H1 (cell line): ENCODE data around the gene ABI1. TPM values are rescaled to one million over a fixed set of nuclear protein-coding genes. Genes with fewer than 3 reads are reported as not detected.

Source experiments
- CTCF ChIA-PET: fragments of 300-600 bp; sonication (Branson Sonifier 250); formaldehyde crosslinking; loops from one replicate; lab custom pipeline; 2021; ENCODE audit not compliant: partially characterized antibody; lab: Charles Lee
- POLR2A ChIA-PET: fragments of 300-600 bp; sonication (Branson Sonifier 250); formaldehyde crosslinking; loops from one replicate; lab custom pipeline; 2021; ENCODE audit warnings: inconsistent platforms; ENCODE audit not compliant: partially characterized antibody; lab: Charles Lee
- DNase-seq, 2 experiments: peaks; one replicate each; pipeline versions ENCODE4 v3.0.0 to v3.0.0-alpha.2; 2010 to 2022; ENCODE audit warnings: low spot score in 2 of 2, low read depth in 1 of 2, mixed read lengths in 1 of 2
- FAIRE-seq: peaks from 2 replicates; lab custom pipeline; 2011; peaks lifted over from hg19 to GRCh38; lab: Jason Lieb, UNC
- H2AFZ ChIP-seq: 2 replicates; pipeline ENCODE4 v1.8.1; 2012; ENCODE audit warnings: low read length, inconsistent platforms
- H2AK5ac ChIP-seq: 2 replicates; pipeline ENCODE4 v1.6.1; 2013; ENCODE audit warnings: low read depth, low read length
- H2BK120ac ChIP-seq: replicated peaks from 2 replicates; pipeline ENCODE3; 2013; ENCODE audit warnings: low read depth, low read length, inconsistent platforms
- H2BK12ac ChIP-seq: 2 replicates; pipeline ENCODE4 v1.6.1; 2013; ENCODE audit warnings: low read depth, low read length
- H2BK15ac ChIP-seq: 2 replicates; pipeline ENCODE4 v1.6.1; 2013; ENCODE audit warnings: low read length
- H2BK20ac ChIP-seq: 2 replicates; pipeline ENCODE4 v1.6.1; 2013; ENCODE audit warnings: low read length
- H2BK5ac ChIP-seq: 2 replicates; pipeline ENCODE4 v1.6.1; 2013; ENCODE audit warnings: low read depth, low read length
- H3K14ac ChIP-seq: 2 replicates; pipeline ENCODE4 v1.6.1; 2013; ENCODE audit warnings: inconsistent platforms; ENCODE audit not compliant: insufficient read length
- H3K18ac ChIP-seq: 2 replicates; pipeline ENCODE4 v1.6.1; 2013; ENCODE audit warnings: low read length; ENCODE audit errors: extremely low read depth
- H3K23ac ChIP-seq: 2 replicates; pipeline ENCODE4 v1.6.1; 2013; ENCODE audit warnings: inconsistent platforms; ENCODE audit not compliant: insufficient read length
- H3K23me2 ChIP-seq: 2 replicates; pipeline ENCODE4 v1.6.1; 2013; ENCODE audit warnings: low read depth, low read length
- H3K27ac ChIP-seq: 2 replicates; pipeline ENCODE4 v1.6.1; 2011; ENCODE audit warnings: low read depth, low read length, inconsistent platforms
- H3K27me3 ChIP-seq, 4 experiments: replicated peaks in 1 of 4; 1 replicate in 1 of 4; 2 replicates in 3 of 4; pipeline versions ENCODE4 v1.6.1 to v1.8.1; 2011 to 2013; ENCODE audit warnings: low read length in 3 of 4, mild to moderate bottlenecking in 3 of 4, inconsistent platforms in 2 of 4, mixed read lengths in 2 of 4, moderate library complexity in 1 of 4; ENCODE audit not compliant: control insufficient read depth in 3 of 4, insufficient read depth in 3 of 4; ENCODE audit errors: extremely low read depth in 1 of 4
- H3K36me3 ChIP-seq, 4 experiments: 2 replicates each; pipeline versions ENCODE4 v1.6.1 to v1.8.1; 2011 to 2013; ENCODE audit warnings: mild to moderate bottlenecking in 4 of 4, low read length in 3 of 4, moderate library complexity in 2 of 4, control low read depth in 1 of 4, inconsistent platforms in 1 of 4; ENCODE audit not compliant: insufficient read depth in 4 of 4, control insufficient read depth in 2 of 4
- H3K4ac ChIP-seq: replicated peaks from 2 replicates; pipeline ENCODE3; 2013; ENCODE audit warnings: low read length, low read depth, mixed read lengths, inconsistent platforms; ENCODE audit not compliant: insufficient read length
- H3K4me1 ChIP-seq, 4 experiments: replicated peaks in 1 of 4; 1 replicate in 1 of 4; 2 replicates in 3 of 4; pipeline versions ENCODE4 v1.6.1 to v1.8.1; 2011 to 2013; ENCODE audit warnings: low read length in 3 of 4, inconsistent platforms in 2 of 4, mixed read lengths in 1 of 4; ENCODE audit not compliant: insufficient read depth in 4 of 4, control insufficient read depth in 3 of 4
- H3K4me2 ChIP-seq, 2 experiments: 2 replicates each; pipeline versions ENCODE4 v1.6.1 to v1.8.1; 2011 to 2013; ENCODE audit warnings: low read depth in 2 of 2, low read length in 2 of 2, control low read depth in 1 of 2, inconsistent platforms in 1 of 2, mild to moderate bottlenecking in 1 of 2; ENCODE audit not compliant: insufficient read depth in 1 of 2
- H3K4me3 ChIP-seq, 4 experiments: fragments of 200-600, 300-600 bp in 1 of 4; sonication (generic), shearing (Covaris generic), sonication (Bioruptor Twin) in 1 of 4; 2 replicates each; pipeline versions ENCODE4 v1.5.1 to v1.8.1; 2011 to 2016; ENCODE audit warnings: low read length in 4 of 4, low read depth in 3 of 4, control low read depth in 2 of 4, inconsistent platforms in 2 of 4, mild to moderate bottlenecking in 2 of 4, mixed read lengths in 1 of 4, moderate library complexity in 1 of 4; ENCODE audit not compliant: insufficient read depth in 2 of 4; ENCODE audit errors: extremely low read depth in 1 of 4
- H3K56ac ChIP-seq: replicated peaks from 2 replicates; pipeline ENCODE3; 2013; ENCODE audit warnings: low read depth, mild to moderate bottlenecking, mixed read lengths, low read length, inconsistent platforms; ENCODE audit not compliant: insufficient read length
- H3K79me1 ChIP-seq: 2 replicates; pipeline ENCODE4 v1.6.1; 2013; ENCODE audit warnings: low read depth, low read length, control low read depth
- H3K79me2 ChIP-seq, 2 experiments: 2 replicates each; pipeline versions ENCODE4 v1.6.1 to v1.8.1; 2012 to 2013; ENCODE audit warnings: low read length in 2 of 2, mild to moderate bottlenecking in 2 of 2, inconsistent platforms in 1 of 2; ENCODE audit not compliant: insufficient read depth in 2 of 2, control insufficient read depth in 1 of 2
- H3K9ac ChIP-seq, 4 experiments: replicated peaks in 1 of 4; 1 replicate in 1 of 4; 2 replicates in 3 of 4; pipeline versions ENCODE4 v1.6.1 to v1.8.1; 2011 to 2013; ENCODE audit warnings: low read depth in 3 of 4, low read length in 3 of 4, control low read depth in 2 of 4, mild to moderate bottlenecking in 2 of 4, moderate library complexity in 2 of 4, inconsistent platforms in 1 of 4; ENCODE audit errors: extremely low read depth in 1 of 4
- H3K9me3 ChIP-seq, 2 experiments: 2 replicates each; pipeline versions ENCODE4 v1.6.1 to v1.8.1; 2012 to 2013; ENCODE audit warnings: mild to moderate bottlenecking in 2 of 2, moderate library complexity in 2 of 2, control low read depth in 1 of 2, inconsistent platforms in 1 of 2, low read depth in 1 of 2, low read length in 1 of 2, mixed read lengths in 1 of 2; ENCODE audit not compliant: insufficient read depth in 2 of 2
- H4K20me1 ChIP-seq, 2 experiments: replicated peaks in 1 of 2; 2 replicates each; pipeline versions ENCODE3 to v1.8.1; 2011 to 2013; ENCODE audit warnings: inconsistent platforms in 2 of 2, low read length in 2 of 2, mild to moderate bottlenecking in 1 of 2; ENCODE audit not compliant: insufficient read depth in 2 of 2, control insufficient read depth in 1 of 2
- H4K5ac ChIP-seq: 2 replicates; pipeline ENCODE4 v1.6.1; 2013; ENCODE audit warnings: low read length, low read depth, mixed read lengths, inconsistent platforms; ENCODE audit not compliant: insufficient read length
- H4K8ac ChIP-seq: 2 replicates; pipeline ENCODE4 v1.8.0; 2013; ENCODE audit warnings: mild to moderate bottlenecking, moderate library complexity, low read length, inconsistent platforms; ENCODE audit not compliant: insufficient read depth; ENCODE audit errors: extremely low read depth
- H4K91ac ChIP-seq: replicated peaks from 2 replicates; pipeline ENCODE3; 2013; ENCODE audit warnings: low read length, mixed read lengths, inconsistent platforms; ENCODE audit not compliant: insufficient read length
- TAF1 ChIP-seq: IDR thresholded peaks from 2 replicates; pipeline ENCODE4 v1.6.1; 2011; ENCODE audit warnings: mild to moderate bottlenecking, low read depth, low read length
- YY1 ChIP-seq: IDR thresholded peaks from 2 replicates; pipeline ENCODE4 v1.6.1; 2011; ENCODE audit warnings: low read depth, mild to moderate bottlenecking, low read length
- WGBS, 2 experiments: shearing (Covaris generic) in 1 of 2; methylation state at CpG; one replicate each; pipeline versions ENCODE4 v1.1.6 to v1.1.7; 2013 to 2015; ENCODE audit warnings: low lambda C conversion rate in 2 of 2, mixed read lengths in 2 of 2, inconsistent platforms in 1 of 2, low coverage in 1 of 2, missing lambda C conversion rate in 1 of 2; ENCODE audit not compliant: insufficient replicate concordance in 2 of 2, insufficient coverage in 1 of 2, insufficient read length in 1 of 2; ENCODE audit errors: extremely low coverage in 1 of 2, missing lambda C conversion rate in 1 of 2; 5-methylcytosine and 5-hydroxymethylcytosine counted together
- polyA plus RNA-seq, 7 experiments: library from polyadenylated mRNA; depleted of rRNA in 3 of 7; stranded (reverse) in 5 of 7; unstranded in 2 of 7; fragments of >200 nt in 5 of 7; fragments of 200-250 nt in 2 of 7; gene quantifications; 1 replicate in 5 of 7; 2 replicates in 1 of 7; 4 replicates in 1 of 7; pipeline versions ENCODE4 v1.2.1 to v1.2.3, GENCODE V29; 2011 to 2013; ENCODE audit warnings: missing spikeins in 2 of 7, mixed read lengths in 2 of 7
- total RNA-seq: library from RNA; stranded (reverse); fragmentation: NEBNext Ultra II Directional; extraction: Animal tissue kit (Norgen Biotek cat#: 25700); gene quantifications from 2 replicates; pipeline ENCODE4 v1.2.1, GENCODE V29; 2021

The ABI1 gene
- total and polyA plus RNA-seq, 2 of the 8 experiments (the other 6 are each of a cell fraction or from before 2014, with no cell fraction given): 35.4 to 37.0 TPM

GRCh38 chr10:26801274-26801673 is 59.5 kb downstream of the ABI1 start:
- POLR2A ChIA-PET: no interaction called here
- Histone ChIP-seq H3K4me3 (no peak overlapping the region), H4K20me1 (peaks cover 0 to 3% of the 10 kb centered on the region in 2 experiments), H2AK5ac (no peak overlapping the region), H2BK5ac (no peak overlapping the region), H3K18ac (no peak overlapping the region), H3K9me3 (peaks cover 4 to 8% of the 10 kb centered on the region in 2 experiments; a peak in 2 of 4 replicates), H3K27ac (no peak overlapping the region), H2BK15ac (no peak overlapping the region), H4K91ac (no peak overlapping the region), H3K4ac (no peak overlapping the region), H2BK12ac (no peak overlapping the region), H2AFZ (no peak overlapping the region), H2BK120ac (no peak overlapping the region), H3K27me3 (no peaks in the 10 kb centered on the region), H4K5ac (no peak overlapping the region), H2BK20ac (no peak overlapping the region), H4K8ac (no peak overlapping the region), H3K79me1 (peaks cover 2% of the 10 kb centered on the region; the same call in 1 of the 2 replicates), H3K4me1 (peaks cover 2 to 12% (median 7%) of the 10 kb centered on the region in 4 experiments; a peak in 5 of 7 replicates), H3K9ac (no peak overlapping the region), H3K23me2 (no peaks in the 10 kb centered on the region), H3K23ac (no peak overlapping the region), H3K4me2 (no peak overlapping the region), H3K36me3 (no peaks in the 10 kb centered on the region), H3K79me2 (peaks cover 0 to 86% of the 10 kb centered on the region in 2 experiments; a peak in 3 of 4 replicates), H3K56ac (no peak overlapping the region), H3K14ac (no peak overlapping the region)
- FAIRE-seq (no peak), DNase-seq (no peak)
- WGBS, 2 experiments: 84% methylated on average over 8 of the region's 8 CpGs; no CpG with 5 or more reads in 1 of the 2 experiments
- CTCF ChIA-PET: interaction anchor here (0.6 kb wide), 1 partner anchor 56 kb away, joined by 4 read pairs; no protein-coding TSS in a partner anchor
- TF ChIP-seq TAF1 (no peak), YY1 (no peak)
